Spleen (tissue), 11 donors: ENCODE results near the gene ALDH3A2. TPM values are rescaled to one million over a fixed set of nuclear protein-coding genes. Genes with fewer than 3 reads are reported as not detected.

Source experiments
- DNase-seq: peaks from one replicate; pipeline ENCODE4 v3.0.0-alpha.2; 2020
- H3K27ac ChIP-seq, 8 donors: fragments of 200-600 bp; sonication (generic) in 7 of 8; 1 replicate in 4 of 8; 2 replicates in 4 of 8; pipeline versions ENCODE4 v1.5.0 to v1.8.0; 2016 to 2021; ENCODE audit warnings: inconsistent platforms in 4 of 8, mild to moderate bottlenecking in 4 of 8, moderate library complexity in 1 of 8
- H3K27me3 ChIP-seq, 7 donors: fragments of 200-600 bp; sonication (generic) in 6 of 7; replicated peaks in 1 of 7; 1 replicate in 4 of 7; 2 replicates in 3 of 7; pipeline versions ENCODE4 v1.5.0 to v1.8.0; 2016 to 2021; ENCODE audit warnings: inconsistent platforms in 3 of 7, mild to moderate bottlenecking in 1 of 7
- H3K36me3 ChIP-seq, 6 donors: fragments of 200-600 bp; sonication (generic) in 5 of 6; 1 replicate in 4 of 6; 2 replicates in 2 of 6; pipeline versions ENCODE4 v1.5.0 to v1.8.0; 2016 to 2021; ENCODE audit warnings: inconsistent platforms in 2 of 6
- H3K4me1 ChIP-seq, 6 donors: fragments of 200-600 bp; sonication (generic) in 5 of 6; 1 replicate in 3 of 6; 2 replicates in 3 of 6; pipeline versions ENCODE4 v1.5.0 to v1.8.0; 2016 to 2021; ENCODE audit warnings: inconsistent platforms in 3 of 6
- H3K4me3 ChIP-seq, 8 donors: fragments of 200-600 bp; sonication (generic) in 7 of 8; 1 replicate in 4 of 8; 2 replicates in 4 of 8; pipeline versions ENCODE4 v1.5.0 to v1.8.0; 2016 to 2021; ENCODE audit warnings: inconsistent platforms in 4 of 8, mild to moderate bottlenecking in 4 of 8, moderate library complexity in 2 of 8
- H3K9me3 ChIP-seq, 8 donors: fragments of 200-600 bp; sonication (generic) in 7 of 8; 1 replicate in 4 of 8; 2 replicates in 4 of 8; pipeline versions ENCODE4 v1.5.0 to v1.8.0; 2016 to 2021; ENCODE audit warnings: inconsistent platforms in 4 of 8
- CTCF ChIP-seq, 11 experiments: fragments of 200-600 bp in 7 of 11; fragments of 450-650 bp in 4 of 11; sonication (generic) in 4 of 11; IDR thresholded peaks in 8 of 11; conservative IDR thresholded peaks in 3 of 11; 1 replicate in 7 of 11; 2 replicates in 4 of 11; pipeline versions ENCODE4 v1.4.0 to v1.8.0; 2016 to 2021; ENCODE audit warnings: antibody characterized with exemption in 11 of 11, inconsistent platforms in 4 of 11, mild to moderate bottlenecking in 1 of 11
- POLR2A ChIP-seq, 3 donors: fragments of 450-650 bp; IDR thresholded peaks; one replicate each; pipeline ENCODE4 v1.5.1; 2017; ENCODE audit warnings: antibody characterized with exemption in 3 of 3, mild to moderate bottlenecking in 1 of 3
- POLR2AphosphoS5 ChIP-seq, 3 donors: sonication (generic); formaldehyde crosslinking; IDR thresholded peaks; one replicate each; pipeline ENCODE4 v1.5.1; 2017; ENCODE audit warnings: antibody characterized with exemption in 3 of 3
- WGBS, 5 donors: extraction: QIAGEN DNeasy Blood & Tissue Kit in 3 of 5; methylation state at CpG; one replicate each; pipeline versions ENCODE4 v1.1.5 to v1.1.7; 2013 to 2018; 5-methylcytosine and 5-hydroxymethylcytosine counted together
- intact Hi-C: fragments of 100-400 bp; cut with DNase I; formaldehyde crosslinking; loops from one replicate; pipeline ENCODE4 v1.15.0; 2023; ENCODE audit warnings: low total_unique reads
- polyA plus RNA-seq, 3 donors: library from polyadenylated mRNA; stranded (reverse); fragments of 200-250 nt; gene quantifications; one replicate each; pipeline ENCODE4 v1.2.1, GENCODE V29; 2013
- total RNA-seq, 7 donors: library from RNA; depleted of rRNA in 3 of 7; stranded (reverse); fragments of >200 nt in 3 of 7; fragmentation: NEBNext Ultra II Directional in 4 of 7; extraction: Animal tissue kit (Norgen Biotek cat#: 25700) in 4 of 7; gene quantifications; one replicate each; pipeline versions ENCODE4 v1.1.0 to v1.2.1, GENCODE V29; 2016 to 2021
- donor health status: healthy with polysubstance abuse.
- donor health status: DM: no; HTN: no; CAD: no; lungs with moderate emphysema.
- donor health status: DM: no; HTN: no; CAD: no.
- donor health status: Bipolar disorder and iron deficiency.
- donor health status: healthy.
- donor health status: DM: no; HTN: no; CAD: no.
- donor health status: DM: yes; HTN: yes; CAD: no.

ALDH3A2 gene
- total and polyA plus RNA-seq, 10 donors: 14.4 to 73.1 (median 50.7) TPM

- TF ChIP-seq POLR2A (IDR thresholded peaks at IDR 0.05) (no peak), POLR2AphosphoS5 (IDR thresholded peaks at IDR 0.05) (no peak), CTCF (IDR thresholded peaks at IDR 0.05 in 8 of 11, conservative IDR thresholded peaks at IDR 0.05 in 3 of 11) (no peak)
- Histone ChIP-seq H3K27me3 (no peaks in the 10 kb centered on the region), H3K4me3 (no peak overlapping the region), H3K4me1 (peaks cover 0 to 27% (median 8%) of the 10 kb centered on the region in 6 donors), H3K9me3 (no peaks in the 10 kb centered on the region), H3K27ac (no peak overlapping the region), H3K36me3 (peaks cover 0 to 100% (median 46%) of the 10 kb centered on the region in 6 donors)
- no peak for DNase-seq
- 90 to 98% (median 97%) methylated on average over 7 of the region's 7 CpGs for WGBS, 5 donors
- intact Hi-C loops: no loop called here
Measured at GRCh38 chr17:19659366-19660177, 11.0 kb downstream of the ALDH3A2 start.

- DNase-seq: no peak
- no peaks in the 10 kb centered on the region for H3K9me3 ChIP-seq
- peaks cover 0 to 100% (median 46%) of the 10 kb centered on the region in 6 donors for H3K36me3 ChIP-seq
- peaks cover 0 to 21% (median 8%) of the 10 kb centered on the region in 6 donors for H3K4me1 ChIP-seq
- no peak overlapping the region for H3K4me3 ChIP-seq
- no peak overlapping the region for H3K27ac ChIP-seq
- 92 to 96% (median 96%) methylated on average over 6 of the region's 6 CpGs for WGBS, 5 donors
- H3K27me3 ChIP-seq: no peaks in the 10 kb centered on the region
- no peak for TF ChIP-seq POLR2A (IDR thresholded peaks at IDR 0.05)
- TF ChIP-seq POLR2AphosphoS5 (IDR thresholded peaks at IDR 0.05): no peak
- no peak for TF ChIP-seq CTCF (IDR thresholded peaks at IDR 0.05 in 8 of 11, conservative IDR thresholded peaks at IDR 0.05 in 3 of 11)
- intact Hi-C loops: no loop called here
Measured at GRCh38 chr17:19660219-19660870, 11.8 kb downstream of the ALDH3A2 start.

GRCh38 chr17:19661121-19661520 lies 12.6 kb downstream of the ALDH3A2 start:
- no peak overlapping the region for H3K4me3 ChIP-seq
- no peak for DNase-seq
- no peaks in the 10 kb centered on the region for H3K9me3 ChIP-seq
- no peak overlapping the region for H3K27ac ChIP-seq
- H3K27me3 ChIP-seq: no peaks in the 10 kb centered on the region
- TF ChIP-seq CTCF (IDR thresholded peaks at IDR 0.05 in 8 of 11, conservative IDR thresholded peaks at IDR 0.05 in 3 of 11): no peak
- 86 to 98% (median 97%) methylated on average over 3 of the region's 3 CpGs for WGBS, 5 donors
- intact Hi-C loops: no loop called here
- peaks cover 0 to 13% (median 6%) of the 10 kb centered on the region in 6 donors for H3K4me1 ChIP-seq
- peaks cover 0 to 100% (median 46%) of the 10 kb centered on the region in 6 donors for H3K36me3 ChIP-seq

- DNase-seq: no peak
- no peak overlapping the region for H3K4me3 ChIP-seq
- no peaks in the 10 kb centered on the region for H3K9me3 ChIP-seq
- H3K27ac ChIP-seq: no peak overlapping the region
- no peaks in the 10 kb centered on the region for H3K4me1 ChIP-seq
- no peak for TF ChIP-seq POLR2A (IDR thresholded peaks at IDR 0.05)
- intact Hi-C loops: no loop called here
- WGBS, 5 donors: 93 to 98% (median 95%) methylated on average over 6 of the region's 6 CpGs
- peaks cover 0 to 97% (median 38%) of the 10 kb centered on the region in 6 donors for H3K36me3 ChIP-seq
- H3K27me3 ChIP-seq: no peaks in the 10 kb centered on the region
Measured at GRCh38 chr17:19663097-19663496, 14.5 kb downstream of the ALDH3A2 start.
